Central memory CD8-positive, alpha-beta T cell (primary cell): ENCODE results near the gene MOGAT3.
A peak's percentile ranks its signal among the peaks of the same experiment; 100 is the strongest.

Source experiments
- ATAC-seq: fragments of 150-1000 bp; cut with Tn5 transposase; replicated peaks from 2 replicates; pipeline ENCODE4 v1.10.0; 2022; ENCODE audit warnings: mild to moderate bottlenecking, moderate FRiP score, moderate number of reproducible peaks; ENCODE audit not compliant: poor library complexity, severe bottlenecking; ENCODE audit errors: extremely low read depth
- DNase-seq, 2 donors: peaks; one replicate each; pipeline ENCODE4 v3.0.0; 2021; ENCODE audit warnings: low spot score in 2 of 2
- H3K27ac Mint-ChIP-seq: one replicate; pipeline ENCODE4 v1.8.0; 2022; ENCODE audit warnings: low read depth, mild to moderate bottlenecking, moderate library complexity, mixed read lengths
- H3K27me3 Mint-ChIP-seq: one replicate; pipeline ENCODE4 v1.8.0; 2022; ENCODE audit warnings: mixed read lengths
- H3K36me3 Mint-ChIP-seq: one replicate; pipeline ENCODE4 v1.8.0; 2022; ENCODE audit warnings: mild to moderate bottlenecking, moderate library complexity, mixed read lengths; ENCODE audit not compliant: insufficient read depth
- H3K4me1 Mint-ChIP-seq: one replicate; pipeline ENCODE4 v1.8.0; 2022; ENCODE audit warnings: mixed read lengths
- H3K4me3 Mint-ChIP-seq: one replicate; pipeline ENCODE4 v1.8.0; 2022; ENCODE audit warnings: mild to moderate bottlenecking, moderate library complexity, mixed read lengths
- H3K9me3 Mint-ChIP-seq: one replicate; pipeline ENCODE4 v1.8.0; 2022; ENCODE audit warnings: mixed read lengths

The MOGAT3 gene

DNA sequence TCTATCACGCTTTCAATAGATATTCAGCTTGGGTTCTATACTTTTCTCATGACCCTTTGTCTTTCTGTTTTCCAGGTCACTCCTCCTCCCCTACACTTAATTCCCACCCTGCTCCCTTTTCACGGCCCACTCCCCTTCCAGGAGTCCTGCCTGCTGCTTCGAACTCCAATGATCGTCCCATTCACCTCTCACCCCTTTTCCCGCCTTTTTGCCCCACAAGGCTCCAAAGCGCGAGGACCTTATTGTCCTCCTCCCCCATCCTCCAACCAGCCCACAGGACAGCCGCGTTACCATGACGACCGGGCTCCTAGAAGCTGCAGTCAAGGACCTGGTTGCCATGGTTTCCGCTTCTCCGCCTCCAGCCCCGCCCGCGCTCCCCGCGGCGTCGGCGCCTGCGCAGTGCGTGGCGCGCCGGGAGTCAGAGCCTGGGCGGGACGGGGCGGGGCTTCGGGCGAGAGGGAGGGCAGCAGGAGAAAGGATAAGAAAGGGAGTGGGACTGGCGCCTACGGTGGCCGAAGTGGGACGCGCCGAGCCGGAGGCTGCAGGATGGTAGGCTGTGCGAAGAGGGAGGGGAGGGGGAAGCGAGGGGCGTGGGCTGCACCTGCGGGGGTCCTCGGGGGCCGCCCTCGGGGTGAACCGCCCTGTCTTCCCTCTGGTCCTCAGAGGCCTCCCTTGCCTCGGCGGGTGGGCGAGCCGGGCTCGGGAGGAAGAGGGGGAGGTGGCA lies 46.7 kb downstream of the MOGAT3 start, which contains the start of gene AP1S1:
Gene AP1S1, plus strand, starts transcription at position 508 of the 724 bp plus-strand sequence. Its CDS starts 39 bp downstream, at position 547.
- H3K36me3 Mint-ChIP-seq, result peaks cover 9% of the 10 kb centered on the region
- peak; percentile 72 to 77 for DNase-seq
- peak within 1 kb of the TSS; percentile 81 for H3K4me3 Mint-ChIP-seq

DNA sequence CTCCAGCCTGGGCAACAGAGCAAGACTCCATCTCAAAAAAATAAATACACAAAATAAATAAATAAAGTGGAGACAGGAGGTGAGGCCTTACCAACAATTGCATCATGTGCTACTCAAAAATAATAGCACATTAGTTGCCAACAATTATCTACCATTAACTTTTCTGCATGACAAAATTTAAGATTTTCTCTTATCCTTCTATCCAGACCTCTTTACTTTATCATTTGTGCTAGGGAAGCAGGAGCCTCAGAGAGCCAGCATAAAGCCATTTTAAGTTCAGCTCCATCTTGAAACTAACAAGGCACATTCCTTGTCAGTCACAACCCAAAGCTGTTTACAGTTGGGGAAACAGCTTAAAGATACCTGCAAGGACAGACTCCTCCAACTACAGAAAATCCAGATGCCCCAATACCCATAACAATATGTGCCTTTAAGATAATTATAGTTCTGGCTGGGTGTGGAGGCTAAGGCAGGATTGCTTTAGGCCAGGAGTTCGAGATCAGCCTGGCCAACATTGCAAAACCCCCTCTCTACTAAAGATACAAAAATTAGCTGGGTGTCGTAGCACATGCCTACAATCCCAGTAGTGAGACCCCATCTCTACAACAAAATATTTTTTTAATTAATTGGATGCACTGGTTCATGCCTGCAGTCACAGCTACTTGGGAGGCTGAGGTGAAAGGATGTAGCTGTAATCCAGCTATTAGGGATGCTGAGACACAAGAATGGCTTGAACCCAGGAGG lies 48.8 kb downstream of the MOGAT3 start:
- Mint-ChIP-seq H3K36me3 (peaks cover 5% of the 10 kb centered on the region), H3K4me1 (peaks cover 16% of the 10 kb centered on the region), H3K27ac (no peak overlapping the region), H3K27me3 (peaks cover 13% of the 10 kb centered on the region), H3K9me3 (no peaks in the 10 kb centered on the region), H3K4me3 (no peak overlapping the region)
- DNase-seq, result no peak
- ATAC-seq, result no peak

More for the DNA sequence above, 46.7 kb downstream of the MOGAT3 start, which contains the start of gene AP1S1:
- Mint-ChIP-seq H3K9me3 (no peaks in the 10 kb centered on the region), H3K27ac (peak within 1 kb of the TSS; percentile 88), H3K4me1 (peaks cover 16% of the 10 kb centered on the region), H3K27me3 (peaks cover 9% of the 10 kb centered on the region)
- peak; percentile 90 for ATAC-seq
